Suprapubic skin (tissue), 4 donors: ENCODE results near the gene FAM131C. TPM values are rescaled to one million over a fixed set of nuclear protein-coding genes. Genes with fewer than 3 reads are reported as not detected.

Experiments
- DNase-seq, 2 donors: peaks; one replicate each; pipeline ENCODE4 v3.0.0-alpha.2; 2019; ENCODE audit warnings: low spot score in 2 of 2
- H3K27ac ChIP-seq: fragments of 200-600 bp; sonication (generic); one replicate; pipeline ENCODE4 v1.5.1; 2019
- H3K27me3 ChIP-seq: fragments of 200-600 bp; sonication (generic); one replicate; pipeline ENCODE4 v1.5.1; 2019
- H3K36me3 ChIP-seq: fragments of 200-600 bp; sonication (generic); one replicate; pipeline ENCODE4 v1.5.1; 2019
- H3K4me1 ChIP-seq: fragments of 200-600 bp; sonication (generic); one replicate; pipeline ENCODE4 v1.5.1; 2019
- H3K4me3 ChIP-seq: fragments of 200-600 bp; sonication (generic); one replicate; pipeline ENCODE4 v1.5.1; 2019; ENCODE audit warnings: mild to moderate bottlenecking
- H3K9me3 ChIP-seq: fragments of 200-600 bp; sonication (generic); one replicate; pipeline ENCODE4 v1.5.1; 2019
- CTCF ChIP-seq, 2 donors: fragments of 200-600 bp in 1 of 2; fragments of 450-650 bp in 1 of 2; sonication (generic) in 1 of 2; IDR thresholded peaks; one replicate each; pipeline ENCODE4 v1.5.1; 2016 to 2019; ENCODE audit warnings: antibody characterized with exemption in 2 of 2, mild to moderate bottlenecking in 1 of 2, moderate library complexity in 1 of 2
- EP300 ChIP-seq: sonication (generic); formaldehyde crosslinking; IDR thresholded peaks from one replicate; pipeline ENCODE4 v1.6.1; 2017; ENCODE audit warnings: antibody characterized with exemption
- POLR2A ChIP-seq, 2 donors: fragments of 450-650 bp; IDR thresholded peaks; one replicate each; pipeline ENCODE4 v1.6.1; 2017; ENCODE audit warnings: antibody characterized with exemption in 2 of 2, mild to moderate bottlenecking in 2 of 2, moderate library complexity in 2 of 2
- POLR2AphosphoS5 ChIP-seq, 3 donors: sonication (generic); formaldehyde crosslinking; IDR thresholded peaks; one replicate each; pipeline ENCODE4 v1.6.1; 2017; ENCODE audit warnings: antibody characterized with exemption in 3 of 3
- WGBS: methylation state at CpG from one replicate; pipeline ENCODE4 v1.1.5; 2018; 5-methylcytosine and 5-hydroxymethylcytosine counted together
- total RNA-seq, 4 donors: library from RNA; depleted of rRNA; stranded (reverse); fragments of >200 nt; gene quantifications; one replicate each; pipeline ENCODE4 v1.1.0, GENCODE V29; 2016

The FAM131C gene
- total RNA-seq, 4 donors from 2014 or later = 0.72 to 1.6 (median 1.2) TPM; not detected in 1

- H3K27me3 ChIP-seq = no peaks in the 10 kb centered on the region
- no peak for TF ChIP-seq POLR2A (IDR thresholded peaks at IDR 0.05)
- TF ChIP-seq CTCF (IDR thresholded peaks at IDR 0.05) = no peak
- no peak for TF ChIP-seq EP300
- no peak for TF ChIP-seq POLR2AphosphoS5 (IDR thresholded peaks at IDR 0.05)
- DNase-seq = no peak
- no peaks in the 10 kb centered on the region for H3K9me3 ChIP-seq
- H3K4me1 ChIP-seq = peaks cover 49% of the 10 kb centered on the region
- WGBS = 94% methylated on average over 22 of the region's 25 CpGs
- no peaks in the 10 kb centered on the region for H3K36me3 ChIP-seq
- no peak overlapping the region for H3K4me3 ChIP-seq
- peak overlapping the region; percentile 74 for H3K27ac ChIP-seq
These were observed 58.0 kb downstream of the FAM131C start for GRCh38 chr1:16015491-16015890.

GRCh38 chr1:16014509-16015482 is 58.7 kb downstream of the FAM131C start:
- TF ChIP-seq EP300 (no peak), CTCF (IDR thresholded peaks at IDR 0.05) (no peak), POLR2AphosphoS5 (IDR thresholded peaks at IDR 0.05) (no peak), POLR2A (IDR thresholded peaks at IDR 0.05) (no peak)
- Histone ChIP-seq H3K4me3 (no peak overlapping the region), H3K27ac (peak overlapping the region; percentile 74), H3K27me3 (no peaks in the 10 kb centered on the region), H3K9me3 (no peaks in the 10 kb centered on the region), H3K4me1 (peaks cover 49% of the 10 kb centered on the region), H3K36me3 (no peaks in the 10 kb centered on the region)
- 70% methylated on average over 10 of the region's 17 CpGs for WGBS
- DNase-seq = no peak

GRCh38 chr1:16013908-16014258 is 59.6 kb downstream of the FAM131C start:
- 64% methylated on average over 2 of the region's 4 CpGs for WGBS
- peak overlapping the region; percentile 74 for H3K27ac ChIP-seq
- H3K4me1 ChIP-seq = peaks cover 46% of the 10 kb centered on the region
- TF ChIP-seq CTCF (IDR thresholded peaks at IDR 0.05) (no peak), EP300 (no peak), POLR2A (IDR thresholded peaks at IDR 0.05) (no peak), POLR2AphosphoS5 (IDR thresholded peaks at IDR 0.05) (no peak)
- no peak overlapping the region for H3K4me3 ChIP-seq
- H3K27me3 ChIP-seq = no peaks in the 10 kb centered on the region
- DNase-seq = no peak
- H3K36me3 ChIP-seq = no peaks in the 10 kb centered on the region
- no peaks in the 10 kb centered on the region for H3K9me3 ChIP-seq

GRCh38 chr1:16013220-16013907 is 60.1 kb downstream of the FAM131C start:
- WGBS = 38% methylated on average over 10 of the region's 28 CpGs
- H3K4me1 ChIP-seq = peaks cover 44% of the 10 kb centered on the region

More at GRCh38 chr1:16013220-16013907, 60.1 kb downstream of the FAM131C start:
- Histone ChIP-seq H3K27ac (peak overlapping the region; percentile 74), H3K4me3 (peak overlapping the region; percentile 46), H3K27me3 (no peaks in the 10 kb centered on the region), H3K36me3 (no peaks in the 10 kb centered on the region), H3K9me3 (no peaks in the 10 kb centered on the region)
- no peak for TF ChIP-seq CTCF (IDR thresholded peaks at IDR 0.05)
- TF ChIP-seq POLR2A (IDR thresholded peaks at IDR 0.05) = no peak
- TF ChIP-seq POLR2AphosphoS5 (IDR thresholded peaks at IDR 0.05) = no peak
- TF ChIP-seq EP300 = no peak
- DNase-seq = no peak
